DND-41 (cell line): Measurements from ENCODE around the gene ORM2.

ENCODE experiments used
- EZH2 ChIP-seq: IDR thresholded peaks from 3 replicates; pipeline ENCODE4 v1.6.1; 2012; ENCODE audit warnings: borderline replicate concordance, low read depth, mild to moderate bottlenecking, moderate library complexity, low read length, inconsistent platforms; ENCODE audit not compliant: severe bottlenecking
- TF ChIP-seq, protein P1 (sequence below): IDR thresholded peaks from 2 replicates; pipeline ENCODE4 v1.5.1; 2012; ENCODE audit warnings: borderline replicate concordance, low read length, moderate library complexity, mild to moderate bottlenecking; ENCODE audit not compliant: poor library complexity, severe bottlenecking; ENCODE audit errors: extremely low read depth

- TF ChIP-seq, protein P1, sequence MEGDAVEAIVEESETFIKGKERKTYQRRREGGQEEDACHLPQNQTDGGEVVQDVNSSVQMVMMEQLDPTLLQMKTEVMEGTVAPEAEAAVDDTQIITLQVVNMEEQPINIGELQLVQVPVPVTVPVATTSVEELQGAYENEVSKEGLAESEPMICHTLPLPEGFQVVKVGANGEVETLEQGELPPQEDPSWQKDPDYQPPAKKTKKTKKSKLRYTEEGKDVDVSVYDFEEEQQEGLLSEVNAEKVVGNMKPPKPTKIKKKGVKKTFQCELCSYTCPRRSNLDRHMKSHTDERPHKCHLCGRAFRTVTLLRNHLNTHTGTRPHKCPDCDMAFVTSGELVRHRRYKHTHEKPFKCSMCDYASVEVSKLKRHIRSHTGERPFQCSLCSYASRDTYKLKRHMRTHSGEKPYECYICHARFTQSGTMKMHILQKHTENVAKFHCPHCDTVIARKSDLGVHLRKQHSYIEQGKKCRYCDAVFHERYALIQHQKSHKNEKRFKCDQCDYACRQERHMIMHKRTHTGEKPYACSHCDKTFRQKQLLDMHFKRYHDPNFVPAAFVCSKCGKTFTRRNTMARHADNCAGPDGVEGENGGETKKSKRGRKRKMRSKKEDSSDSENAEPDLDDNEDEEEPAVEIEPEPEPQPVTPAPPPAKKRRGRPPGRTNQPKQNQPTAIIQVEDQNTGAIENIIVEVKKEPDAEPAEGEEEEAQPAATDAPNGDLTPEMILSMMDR: no peak
- no peak for TF ChIP-seq EZH2
These were observed 31.9 kb downstream of the ORM2 start for GRCh38 chr9:114361542-114361941.
